Upper lobe of left lung (tissue), 4 donors: ENCODE data around the gene PRPF40B.

Source experiments
- EP300 ChIP-seq, 4 donors: sonication (generic); formaldehyde crosslinking; IDR thresholded peaks; one replicate each; pipeline ENCODE4 v1.5.1; 2017; ENCODE audit warnings: antibody characterized with exemption in 4 of 4, control low read depth in 2 of 4
- POLR2AphosphoS5 ChIP-seq, 2 donors: sonication (generic); formaldehyde crosslinking; IDR thresholded peaks; one replicate each; pipeline ENCODE4 v1.5.1; 2017; ENCODE audit warnings: antibody characterized with exemption in 2 of 2
- TF ChIP-seq, protein P1 (sequence below), 6 experiments: fragments of 450-650 bp in 4 of 6; fragments of 200-600 bp in 2 of 6; sonication (generic) in 2 of 6; IDR thresholded peaks; one replicate each; pipeline ENCODE4 v1.5.1; 2016 to 2019; ENCODE audit warnings: antibody characterized with exemption in 6 of 6

GRCh38 chr12:49651855-49652254 lies 28.5 kb downstream of the PRPF40B start:
- TF ChIP-seq EP300 (IDR thresholded peaks at IDR 0.05), result no peak
- TF ChIP-seq, protein P1, sequence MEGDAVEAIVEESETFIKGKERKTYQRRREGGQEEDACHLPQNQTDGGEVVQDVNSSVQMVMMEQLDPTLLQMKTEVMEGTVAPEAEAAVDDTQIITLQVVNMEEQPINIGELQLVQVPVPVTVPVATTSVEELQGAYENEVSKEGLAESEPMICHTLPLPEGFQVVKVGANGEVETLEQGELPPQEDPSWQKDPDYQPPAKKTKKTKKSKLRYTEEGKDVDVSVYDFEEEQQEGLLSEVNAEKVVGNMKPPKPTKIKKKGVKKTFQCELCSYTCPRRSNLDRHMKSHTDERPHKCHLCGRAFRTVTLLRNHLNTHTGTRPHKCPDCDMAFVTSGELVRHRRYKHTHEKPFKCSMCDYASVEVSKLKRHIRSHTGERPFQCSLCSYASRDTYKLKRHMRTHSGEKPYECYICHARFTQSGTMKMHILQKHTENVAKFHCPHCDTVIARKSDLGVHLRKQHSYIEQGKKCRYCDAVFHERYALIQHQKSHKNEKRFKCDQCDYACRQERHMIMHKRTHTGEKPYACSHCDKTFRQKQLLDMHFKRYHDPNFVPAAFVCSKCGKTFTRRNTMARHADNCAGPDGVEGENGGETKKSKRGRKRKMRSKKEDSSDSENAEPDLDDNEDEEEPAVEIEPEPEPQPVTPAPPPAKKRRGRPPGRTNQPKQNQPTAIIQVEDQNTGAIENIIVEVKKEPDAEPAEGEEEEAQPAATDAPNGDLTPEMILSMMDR (IDR thresholded peaks at IDR 0.05), result no peak
- TF ChIP-seq POLR2AphosphoS5 (IDR thresholded peaks at IDR 0.05), result no peak
